Melanocyte of skin (primary cell): ENCODE results near the gene LHX2. TPM values are rescaled to one million over a fixed set of nuclear protein-coding genes. Genes with fewer than 3 reads are reported as not detected.

Source experiments
- total RNA-seq, 2 donors: library from RNA; depleted of rRNA; stranded (reverse); fragments of >200 nt; gene quantifications; 2 replicates each; pipeline ENCODE4 v1.2.3, GENCODE V29; 2012

Gene LHX2
- total RNA-seq: not detected

DNA sequence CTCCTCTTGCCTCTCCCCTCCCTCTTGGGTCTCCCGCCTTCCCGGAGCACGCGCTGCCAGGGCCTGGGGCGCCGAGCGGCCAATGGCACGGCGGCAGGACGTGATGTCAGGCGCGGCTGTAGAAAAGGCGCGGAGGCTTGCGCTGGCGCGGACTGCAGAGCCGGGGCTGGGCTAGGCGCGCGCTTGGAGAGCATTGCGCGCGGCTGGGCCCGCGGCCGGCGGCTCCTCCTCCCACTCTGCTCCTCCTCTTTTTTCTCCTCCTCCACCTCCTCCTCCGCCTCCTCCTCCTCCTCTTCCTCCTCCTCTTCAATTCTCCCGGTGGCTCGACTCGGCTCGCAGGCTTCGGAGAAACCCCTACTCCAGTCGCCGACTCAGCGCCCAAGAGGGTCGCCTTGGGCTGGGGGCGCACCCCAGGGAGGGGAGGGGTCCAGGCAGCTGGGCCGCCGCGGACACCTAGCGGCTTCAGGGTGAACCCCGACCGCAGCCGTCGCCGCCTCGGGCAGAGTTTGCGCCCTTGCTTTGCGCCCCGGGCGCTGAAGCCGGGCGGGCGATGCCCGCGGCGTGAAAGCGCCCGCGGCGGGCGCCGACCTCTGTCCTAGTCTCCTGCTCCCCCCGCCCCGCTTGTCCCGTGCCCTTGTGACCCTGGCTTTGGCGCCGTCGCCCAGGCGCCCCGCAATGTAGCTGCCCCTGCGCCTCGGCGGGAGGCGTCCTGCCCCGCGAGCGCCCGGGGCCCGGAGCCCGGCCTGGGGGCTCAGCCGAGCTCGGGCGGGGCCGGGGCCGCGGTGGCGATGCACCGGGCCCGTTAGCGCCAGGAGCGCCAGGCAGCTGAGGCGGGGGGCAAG lies at the start of gene LHX2:
Gene LHX2, plus strand, starts transcription at position 309 of the 842 bp plus-strand sequence. CDS start 581 bp downstream, outside the sequence.

Other genes with a start within 250 kb of the LHX2 start
- 10 to 100 TPM in 1 of 2 donors, 1 to 10 TPM in 1; 8.7 to 12.7 TPM for gene DENND1A, start 81.6 kb upstream of the LHX2 start, total RNA-seq
- 10 to 100 TPM; 22.4 to 35.0 TPM for gene NEK6, start 246.2 kb downstream of the LHX2 start, total RNA-seq